ENCODE results near the gene ATF6.

ATF6 gene

GRCh38 chr1:162003061-162003829 lies 237.1 kb downstream of the ATF6 start:
- DNase-seq (ENCODE audit: low read depth): no peak

GRCh38 chr1:162003830-162004215 lies 237.7 kb downstream of the ATF6 start:
- DNase-seq (ENCODE audit: low read depth): no peak
- H3K4me3 ChIP-seq (ENCODE audit: low read depth, low read length): no peak overlapping the region
- TF ChIP-seq CTCF (IDR thresholded peaks at IDR 0.05; ENCODE audit: control insufficient read depth, extremely low read depth, insufficient read depth): no peak

More at GRCh38 chr1:162003061-162003829, 237.1 kb downstream of the ATF6 start:
- no peak overlapping the region for H3K4me3 ChIP-seq (ENCODE audit: low read depth, low read length)
- no peak for TF ChIP-seq CTCF (IDR thresholded peaks at IDR 0.05; ENCODE audit: control insufficient read depth, extremely low read depth, insufficient read depth)

GRCh38 chr1:162004441-162004950 lies 238.4 kb downstream of the ATF6 start:
- TF ChIP-seq CTCF (IDR thresholded peaks at IDR 0.05; ENCODE audit: control insufficient read depth, extremely low read depth, insufficient read depth): no peak
- H3K4me3 ChIP-seq (ENCODE audit: low read depth, low read length): no peak overlapping the region
- DNase-seq (ENCODE audit: low read depth): no peak

- TF ChIP-seq CTCF (IDR thresholded peaks at IDR 0.05; ENCODE audit: control insufficient read depth, extremely low read depth, insufficient read depth): no peak
- DNase-seq (ENCODE audit: low read depth): no peak
- H3K4me3 ChIP-seq (ENCODE audit: low read depth, low read length): no peak overlapping the region
Measured at GRCh38 chr1:162006081-162006480, 240.0 kb downstream of the ATF6 start.

GRCh38 chr1:162007466-162007865 lies 241.3 kb downstream of the ATF6 start:
- no peak for TF ChIP-seq CTCF (IDR thresholded peaks at IDR 0.05; ENCODE audit: control insufficient read depth, extremely low read depth, insufficient read depth)
- H3K4me3 ChIP-seq (ENCODE audit: low read depth, low read length): no peak overlapping the region
- DNase-seq (ENCODE audit: low read depth): no peak

GRCh38 chr1:162008799-162009198 lies 242.7 kb downstream of the ATF6 start:
- TF ChIP-seq CTCF (IDR thresholded peaks at IDR 0.05; ENCODE audit: control insufficient read depth, extremely low read depth, insufficient read depth): no peak
- no peak for DNase-seq (ENCODE audit: low read depth)
- no peak overlapping the region for H3K4me3 ChIP-seq (ENCODE audit: low read depth, low read length)
